Endometrial microvascular endothelial cells (primary cell): ENCODE results near the gene CSAG1. TPM values are rescaled to one million over a fixed set of nuclear protein-coding genes. Genes with fewer than 3 reads are reported as not detected.
"Not testable (repeated sequence)": the region's sequence is repeated elsewhere in the genome, so short reads cannot be mapped to it uniquely, and the experiment has no call there.

Experiments used
- in situ Hi-C: cut with HindIII; loops from 2 replicates; pipeline ENCODE4 v1.10.0; 2017; ENCODE audit warnings: low sequenced_read_pairs, low pct_unique_long_range_greater_than_20kb; ENCODE audit errors: inconsistent ontology term
- total RNA-seq: library from RNA; depleted of rRNA; stranded (reverse); fragments of >200 nt; gene quantifications from one replicate; pipeline ENCODE4 v1.2.3, GENCODE V29; 2015; ENCODE audit errors: inconsistent ontology term

Gene CSAG1
- total RNA-seq, 1 donor from 2014 or later: not detected

GRCh38 chrX:152709173-152709572 is 24.3 kb downstream of the CSAG1 start, which contains the start of gene CSAG2:
TSS of gene CSAG2 (minus strand) at chrX:152709273. CDS start at chrX:152709112, 161 bp downstream.
- in situ Hi-C loops: not testable (repeated sequence)

GRCh38 chrX:152706500-152706899 is 27.0 kb downstream of the CSAG1 start:
- in situ Hi-C loops: not testable (repeated sequence)

- in situ Hi-C loops: not testable (repeated sequence)
Observed at GRCh38 chrX:152700390-152700789, 33.1 kb downstream of the CSAG1 start.

GRCh38 chrX:152697952-152698931 is 35.3 kb downstream of the CSAG1 start, which contains the start of gene MAGEA3:
TSS of gene MAGEA3 (plus strand) at chrX:152698794. CDS start at chrX:152700833, 2,039 bp downstream.
- in situ Hi-C loops: not testable (repeated sequence)

- in situ Hi-C loops: not testable (repeated sequence)
Observed at GRCh38 chrX:152681012-152681411, 52.5 kb downstream of the CSAG1 start.

Other genes with a start within 250 kb of the CSAG1 start
- not detected for gene GABRQ, start 95.8 kb downstream of the CSAG1 start, total RNA-seq
- gene MAGEA3, start 34.9 kb downstream of the CSAG1 start, total RNA-seq: not detected
- gene CSAG2, start 24.4 kb downstream of the CSAG1 start, total RNA-seq: not detected
- not detected for gene MAGEA2B, start 19.1 kb downstream of the CSAG1 start, total RNA-seq
- gene MAGEA12, start within 50 bp of the CSAG1 start, total RNA-seq: not detected
- gene MAGEA2, start 20.1 kb upstream of the CSAG1 start, total RNA-seq: not detected
- not detected for gene CSAG3, start 25.5 kb upstream of the CSAG1 start, total RNA-seq
- not detected for gene MAGEA6, start 36.0 kb upstream of the CSAG1 start, total RNA-seq
- 23.4 TPM for gene CETN2, start 97.0 kb upstream of the CSAG1 start, total RNA-seq
- gene NSDHL, start 97.3 kb upstream of the CSAG1 start, total RNA-seq: 26.7 TPM
- 45.0 TPM for gene ZNF185, start 164.3 kb upstream of the CSAG1 start, total RNA-seq